Tibial nerve (tissue), 3 donors: ENCODE results near the gene OLFM2.

Experiments used
- POLR2A ChIP-seq, 2 donors: fragments of 450-650 bp; IDR thresholded peaks; one replicate each; pipeline ENCODE4 v1.6.1; 2017; ENCODE audit warnings: antibody characterized with exemption in 2 of 2, mild to moderate bottlenecking in 2 of 2, moderate library complexity in 2 of 2
- TF ChIP-seq, protein P1 (sequence below), 5 experiments: fragments of 200-600 bp in 3 of 5; fragments of 450-650 bp in 2 of 5; sonication (generic) in 3 of 5; IDR thresholded peaks; one replicate each; pipeline ENCODE4 v1.5.1; 2016 to 2019; ENCODE audit warnings: antibody characterized with exemption in 5 of 5, mild to moderate bottlenecking in 3 of 5, moderate library complexity in 2 of 5

DNA sequence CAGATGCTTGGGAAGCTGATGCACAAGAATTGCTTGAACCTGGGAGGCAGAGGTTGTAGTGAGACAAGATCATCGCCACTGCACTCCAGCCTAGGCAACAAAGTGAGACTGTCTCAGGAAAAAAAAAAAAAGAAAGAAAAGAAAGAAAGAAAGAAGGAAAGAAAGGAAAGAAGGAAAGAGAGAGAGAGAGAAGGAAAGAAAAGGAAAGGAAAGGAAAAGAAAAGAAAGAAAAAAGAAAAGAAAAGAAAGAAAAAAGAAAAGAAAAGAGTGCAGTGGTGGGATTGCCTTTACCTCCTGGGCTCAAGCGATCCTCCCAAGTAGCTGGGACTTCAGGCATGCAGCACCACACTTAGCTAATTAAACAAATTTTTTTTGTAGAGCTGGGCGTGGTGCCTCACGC lies 12.9 kb downstream of the OLFM2 start:
- TF ChIP-seq, protein P1, sequence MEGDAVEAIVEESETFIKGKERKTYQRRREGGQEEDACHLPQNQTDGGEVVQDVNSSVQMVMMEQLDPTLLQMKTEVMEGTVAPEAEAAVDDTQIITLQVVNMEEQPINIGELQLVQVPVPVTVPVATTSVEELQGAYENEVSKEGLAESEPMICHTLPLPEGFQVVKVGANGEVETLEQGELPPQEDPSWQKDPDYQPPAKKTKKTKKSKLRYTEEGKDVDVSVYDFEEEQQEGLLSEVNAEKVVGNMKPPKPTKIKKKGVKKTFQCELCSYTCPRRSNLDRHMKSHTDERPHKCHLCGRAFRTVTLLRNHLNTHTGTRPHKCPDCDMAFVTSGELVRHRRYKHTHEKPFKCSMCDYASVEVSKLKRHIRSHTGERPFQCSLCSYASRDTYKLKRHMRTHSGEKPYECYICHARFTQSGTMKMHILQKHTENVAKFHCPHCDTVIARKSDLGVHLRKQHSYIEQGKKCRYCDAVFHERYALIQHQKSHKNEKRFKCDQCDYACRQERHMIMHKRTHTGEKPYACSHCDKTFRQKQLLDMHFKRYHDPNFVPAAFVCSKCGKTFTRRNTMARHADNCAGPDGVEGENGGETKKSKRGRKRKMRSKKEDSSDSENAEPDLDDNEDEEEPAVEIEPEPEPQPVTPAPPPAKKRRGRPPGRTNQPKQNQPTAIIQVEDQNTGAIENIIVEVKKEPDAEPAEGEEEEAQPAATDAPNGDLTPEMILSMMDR (IDR thresholded peaks at IDR 0.05) = no peak
- TF ChIP-seq POLR2A (IDR thresholded peaks at IDR 0.05) = no peak
